ENCODE measurements around the gene BASP1.

Gene BASP1

GRCh38 chr5:17295671-17296070 lies 78.2 kb downstream of the BASP1 start:
- TF ChIP-seq POLR2AphosphoS5 (IDR thresholded peaks at IDR 0.05; ENCODE audit: low read depth) (no peak), REST (IDR thresholded peaks at IDR 0.05; ENCODE audit: insufficient replicate concordance, low read depth) (no peak), CTCF (IDR thresholded peaks at IDR 0.05; ENCODE audit: insufficient read depth, low read length) (no peak), SPI1 (IDR thresholded peaks at IDR 0.05; ENCODE audit: borderline replicate concordance, low read depth) (no peak), GABPA (IDR thresholded peaks at IDR 0.05; ENCODE audit: low read depth) (no peak)
- Histone ChIP-seq H3K27ac (replicated peaks) (no peak overlapping the region), H3K4me3 (replicated peaks; ENCODE audit: insufficient read depth, low read length) (no peak overlapping the region), H3K27me3 (ENCODE audit: insufficient read depth, poor library complexity, severe bottlenecking) (no peaks in the 10 kb centered on the region)
- DNase-seq (ENCODE audit: low read depth in 1 of 2, low spot score in 1 of 2): no peak

- H3K27ac ChIP-seq (replicated peaks): no peak overlapping the region
- DNase-seq (ENCODE audit: low read depth in 1 of 2, low spot score in 1 of 2): no peak
- TF ChIP-seq CTCF (IDR thresholded peaks at IDR 0.05; ENCODE audit: insufficient read depth, low read length) (no peak), SPI1 (IDR thresholded peaks at IDR 0.05; ENCODE audit: borderline replicate concordance, low read depth) (no peak), REST (IDR thresholded peaks at IDR 0.05; ENCODE audit: insufficient replicate concordance, low read depth) (no peak), POLR2AphosphoS5 (IDR thresholded peaks at IDR 0.05; ENCODE audit: low read depth) (no peak), GABPA (IDR thresholded peaks at IDR 0.05; ENCODE audit: low read depth) (no peak)
- H3K4me3 ChIP-seq (replicated peaks; ENCODE audit: insufficient read depth, low read length): no peak overlapping the region
- H3K27me3 ChIP-seq (ENCODE audit: insufficient read depth, poor library complexity, severe bottlenecking): no peaks in the 10 kb centered on the region
Measured at GRCh38 chr5:17302106-17302505, 84.7 kb downstream of the BASP1 start.

- no peaks in the 10 kb centered on the region for H3K27me3 ChIP-seq (ENCODE audit: insufficient read depth, poor library complexity, severe bottlenecking)
- no peak for DNase-seq (ENCODE audit: low read depth in 1 of 2, low spot score in 1 of 2)
- no peak overlapping the region for H3K4me3 ChIP-seq (replicated peaks; ENCODE audit: insufficient read depth, low read length)
- TF ChIP-seq POLR2AphosphoS5 (IDR thresholded peaks at IDR 0.05; ENCODE audit: low read depth) (no peak), GABPA (IDR thresholded peaks at IDR 0.05; ENCODE audit: low read depth) (no peak), CTCF (IDR thresholded peaks at IDR 0.05; ENCODE audit: insufficient read depth, low read length) (no peak), SPI1 (IDR thresholded peaks at IDR 0.05; ENCODE audit: borderline replicate concordance, low read depth) (no peak), REST (IDR thresholded peaks at IDR 0.05; ENCODE audit: insufficient replicate concordance, low read depth) (no peak)
- no peak overlapping the region for H3K27ac ChIP-seq (replicated peaks)
Measured at GRCh38 chr5:17302604-17303003, 85.2 kb downstream of the BASP1 start.
